Loucy (cell line): ENCODE measurements around the gene UBAC2.

Source experiments
- H2AFZ ChIP-seq: fragments of 200-600 bp; sonication (generic); 2 replicates; pipeline ENCODE4 v1.6.0; 2016; ENCODE audit warnings: antibody characterized with exemption, mild to moderate bottlenecking, low read length, moderate library complexity
- H3F3A ChIP-seq: fragments of 200-600 bp; 2 replicates; pipeline ENCODE4 v1.6.0; 2016; ENCODE audit warnings: antibody characterized with exemption, low read depth, mild to moderate bottlenecking
- H3K27me3 ChIP-seq: fragments of 200-600 bp; sonication (generic); 2 replicates; pipeline ENCODE4 v1.6.1; 2014; ENCODE audit warnings: low read length, mild to moderate bottlenecking; ENCODE audit not compliant: insufficient read depth, poor library complexity, severe bottlenecking
- H3K36me3 ChIP-seq: fragments of 200-600 bp; sonication (generic); 2 replicates; pipeline ENCODE4 v1.6.1; 2016; ENCODE audit warnings: low read length; ENCODE audit not compliant: insufficient read depth
- H3K4me1 ChIP-seq: fragments of 200-600 bp; sonication (generic); 2 replicates; pipeline ENCODE4 v1.5.1; 2014; ENCODE audit warnings: low read length, mild to moderate bottlenecking; ENCODE audit not compliant: insufficient read depth, poor library complexity, severe bottlenecking
- H3K4me2 ChIP-seq: fragments of 200-600 bp; sonication (generic); 2 replicates; pipeline ENCODE4 v1.6.0; 2014; ENCODE audit warnings: antibody characterized with exemption, low read length, low read depth, mild to moderate bottlenecking; ENCODE audit not compliant: poor library complexity, severe bottlenecking
- H3K4me3 ChIP-seq: fragments of 200-600 bp; sonication (generic); 2 replicates; pipeline ENCODE4 v1.5.1; 2014; ENCODE audit warnings: low read length, mild to moderate bottlenecking, mixed read lengths; ENCODE audit not compliant: poor library complexity, severe bottlenecking
- H3K79me2 ChIP-seq: fragments of 200-600 bp; sonication (generic); 2 replicates; pipeline ENCODE4 v1.6.1; 2014; ENCODE audit warnings: low read length; ENCODE audit not compliant: insufficient read depth
- H3K9ac ChIP-seq: fragments of 200-600 bp; sonication (generic); 2 replicates; pipeline ENCODE4 v1.6.0; 2014; ENCODE audit warnings: mild to moderate bottlenecking, low read depth, low read length, moderate library complexity; ENCODE audit not compliant: poor library complexity, severe bottlenecking
- H3K9me2 ChIP-seq: fragments of 200-600 bp; sonication (generic); replicated peaks from 2 replicates; pipeline ENCODE4 v1.6.1; 2016; ENCODE audit warnings: low read depth, low read length, mixed read lengths
- H3K9me3 ChIP-seq: fragments of 200-600 bp; sonication (generic); 2 replicates; pipeline ENCODE4 v1.6.1; 2014; ENCODE audit warnings: mild to moderate bottlenecking, antibody characterized with exemption, low read length, low read depth; ENCODE audit not compliant: insufficient read depth
- H4K20me1 ChIP-seq: fragments of 200-600 bp; sonication (generic); 2 replicates; pipeline ENCODE4 v1.6.0; 2014; ENCODE audit warnings: antibody characterized with exemption, low read length, mild to moderate bottlenecking; ENCODE audit not compliant: insufficient read depth, poor library complexity, severe bottlenecking
- CTCF ChIP-seq: fragments of 200-600 bp; sonication (generic); conservative IDR thresholded peaks from 2 replicates; pipeline ENCODE4 v1.5.1; 2014; ENCODE audit warnings: mild to moderate bottlenecking, antibody characterized with exemption, low read length
- EZH2phosphoT487 ChIP-seq: fragments of 200-600 bp; IDR thresholded peaks from 2 replicates; pipeline ENCODE4 v1.6.1; 2018; ENCODE audit warnings: antibody characterized with exemption, mild to moderate bottlenecking, moderate library complexity, borderline replicate concordance

Gene UBAC2

GRCh38 chr13:99251921-99252320 is 51.3 kb downstream of the UBAC2 start:
- Histone ChIP-seq H2AFZ (no peak overlapping the region), H3K79me2 (peaks cover 35% of the 10 kb centered on the region), H3K36me3 (peaks cover 49% of the 10 kb centered on the region; the same call in 1 of the 2 replicates), H3K4me3 (no peak overlapping the region), H3K9me2 (no peaks in the 10 kb centered on the region), H3F3A (no peaks in the 10 kb centered on the region), H3K27me3 (no peaks in the 10 kb centered on the region), H4K20me1 (no peaks in the 10 kb centered on the region), H3K9me3 (no peaks in the 10 kb centered on the region), H3K4me2 (no peak overlapping the region), H3K9ac (no peak overlapping the region), H3K4me1 (no peaks in the 10 kb centered on the region)
- TF ChIP-seq EZH2phosphoT487 (no peak), CTCF (no peak)

GRCh38 chr13:99254830-99255229 is 54.2 kb downstream of the UBAC2 start:
- no peaks in the 10 kb centered on the region for H3K27me3 ChIP-seq
- H3F3A ChIP-seq: no peaks in the 10 kb centered on the region
- no peaks in the 10 kb centered on the region for H3K9me2 ChIP-seq
- no peaks in the 10 kb centered on the region for H4K20me1 ChIP-seq
- peaks cover 18% of the 10 kb centered on the region for H3K4me1 ChIP-seq
- H3K4me3 ChIP-seq: no peak overlapping the region
- peaks cover 40% of the 10 kb centered on the region; the same call in 1 of the 2 replicates for H3K36me3 ChIP-seq
- H2AFZ ChIP-seq: no peak overlapping the region
- no peaks in the 10 kb centered on the region for H3K9me3 ChIP-seq
- no peak for TF ChIP-seq EZH2phosphoT487
- TF ChIP-seq CTCF: no peak
- H3K4me2 ChIP-seq: no peak overlapping the region
- H3K79me2 ChIP-seq: peaks cover 35% of the 10 kb centered on the region
- no peak overlapping the region for H3K9ac ChIP-seq

- Histone ChIP-seq H3K79me2 (peaks cover 35% of the 10 kb centered on the region), H3K9me3 (no peaks in the 10 kb centered on the region), H3K9ac (no peak overlapping the region), H3F3A (no peaks in the 10 kb centered on the region), H3K9me2 (no peaks in the 10 kb centered on the region), H3K27me3 (no peaks in the 10 kb centered on the region), H2AFZ (no peak overlapping the region), H4K20me1 (no peaks in the 10 kb centered on the region), H3K4me2 (no peak overlapping the region), H3K36me3 (peaks cover 43% of the 10 kb centered on the region; the same call in 1 of the 2 replicates), H3K4me1 (peaks cover 18% of the 10 kb centered on the region), H3K4me3 (no peak overlapping the region)
- TF ChIP-seq EZH2phosphoT487 (no peak), CTCF (no peak)
Observed at GRCh38 chr13:99255271-99255670, 54.6 kb downstream of the UBAC2 start.
